HUES6 (cell line): ENCODE data around the gene CT47A7.
"Not testable (repeated sequence)": the region's sequence is repeated elsewhere in the genome, so short reads cannot be mapped to it uniquely, and the experiment has no call there.

Experiments used
- H3K27ac ChIP-seq: 2 replicates; pipeline ENCODE4 v1.7.0; 2013; ENCODE audit warnings: low read depth, mild to moderate bottlenecking, low read length, inconsistent platforms
- H3K27me3 ChIP-seq: 2 replicates; pipeline ENCODE4 v1.6.1; 2013; ENCODE audit warnings: low read length; ENCODE audit not compliant: control insufficient read depth, insufficient read depth
- H3K36me3 ChIP-seq: 2 replicates; pipeline ENCODE4 v1.6.1; 2013; ENCODE audit warnings: low read length; ENCODE audit not compliant: control insufficient read depth, insufficient read depth
- H3K4me1 ChIP-seq: 2 replicates; pipeline ENCODE4 v1.6.1; 2013; ENCODE audit warnings: low read length; ENCODE audit not compliant: control insufficient read depth, insufficient read depth
- H3K4me3 ChIP-seq: 2 replicates; pipeline ENCODE4 v1.5.1; 2013; ENCODE audit warnings: low read depth, low read length
- H3K9ac ChIP-seq: one replicate; pipeline ENCODE4 v1.6.1; 2013; ENCODE audit warnings: mild to moderate bottlenecking, low read length
- H3K9me3 ChIP-seq: 2 replicates; pipeline ENCODE4 v1.6.1; 2013; ENCODE audit warnings: low read depth, low read length; ENCODE audit not compliant: control insufficient read depth, insufficient read depth

The CT47A7 gene

DNA sequence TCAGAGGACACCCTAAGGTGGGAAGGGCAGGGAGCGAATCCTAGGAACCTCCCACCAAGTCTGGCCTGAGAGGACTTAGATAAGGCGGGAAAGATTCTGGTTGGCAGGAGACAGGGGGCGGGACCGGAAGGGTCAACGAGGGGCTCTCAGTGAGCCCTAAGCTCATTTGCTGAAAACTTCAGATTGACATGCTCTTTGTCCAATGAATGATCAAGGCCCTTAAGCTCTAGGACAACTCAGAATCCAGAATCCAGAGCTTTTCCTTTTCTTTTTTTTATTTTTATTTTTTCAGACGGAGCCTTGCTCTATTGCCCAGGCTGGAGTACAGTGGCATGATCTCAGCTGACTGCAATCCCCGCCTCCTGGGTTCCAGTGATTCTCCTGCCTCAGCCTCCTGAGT is at the start of gene CT47A7:
CT47A7 (minus strand) TSS at position 101 of the 400 bp plus-strand sequence. CDS start 255 bp downstream, outside the sequence.
- not testable (repeated sequence) for H3K27ac ChIP-seq, H3K4me1 ChIP-seq, H3K9ac ChIP-seq, H3K4me3 ChIP-seq, H3K36me3 ChIP-seq, H3K9me3 ChIP-seq, H3K27me3 ChIP-seq

DNA sequence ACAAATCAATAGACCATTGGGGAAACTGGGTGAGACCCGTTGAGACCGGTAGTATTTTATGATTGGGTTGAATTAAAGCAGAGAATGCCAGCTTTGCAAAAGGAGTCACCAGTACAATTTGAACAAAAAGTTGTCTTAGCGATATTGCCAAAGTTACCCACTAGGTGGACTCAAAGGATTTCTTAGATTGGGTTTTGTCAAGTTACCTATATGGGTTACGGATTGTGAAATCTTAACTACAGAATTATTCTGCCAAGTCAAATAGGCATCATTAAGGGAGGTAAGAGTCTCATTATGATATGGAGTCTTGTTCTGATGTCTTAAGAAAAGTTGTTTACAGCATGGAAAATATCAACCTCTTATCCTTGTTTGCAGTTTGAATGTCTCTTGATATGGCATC is 44.2 kb upstream of the CT47A7 start:
- Histone ChIP-seq H3K4me1 (no peaks in the 10 kb centered on the region; the same call in 1 of the 2 replicates), H3K4me3 (no peak overlapping the region), H3K9ac (no peak overlapping the region), H3K36me3 (no peaks in the 10 kb centered on the region), H3K9me3 (no peaks in the 10 kb centered on the region), H3K27me3 (no peaks in the 10 kb centered on the region; the same call in 1 of the 2 replicates), H3K27ac (no peak overlapping the region)

DNA sequence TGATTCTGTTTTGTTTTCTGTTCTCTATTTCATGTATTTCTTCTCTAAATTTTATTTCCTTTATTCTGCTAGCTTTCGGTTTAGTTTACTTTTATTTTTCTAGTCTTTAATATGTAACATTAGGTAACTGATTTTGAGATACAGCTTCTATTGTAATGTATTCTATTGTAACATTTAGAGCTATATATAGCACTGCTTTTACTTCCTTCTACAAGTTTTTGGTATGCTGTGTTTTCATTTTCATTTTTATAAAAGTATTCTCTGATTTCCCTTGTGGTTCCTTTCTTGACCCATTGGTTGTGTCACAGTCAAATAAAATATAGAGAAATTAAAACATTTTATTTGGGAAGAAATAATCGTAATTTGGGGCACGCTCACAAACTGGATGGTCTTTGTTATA is 43.0 kb upstream of the CT47A7 start:
- no peak overlapping the region for H3K4me3 ChIP-seq
- H3K27ac ChIP-seq = no peak overlapping the region
- no peak overlapping the region for H3K9ac ChIP-seq
- H3K4me1 ChIP-seq = no peaks in the 10 kb centered on the region; the same call in 1 of the 2 replicates
- H3K27me3 ChIP-seq = peaks cover 2% of the 10 kb centered on the region; the same call in 1 of the 2 replicates
- H3K9me3 ChIP-seq = no peaks in the 10 kb centered on the region
- no peaks in the 10 kb centered on the region for H3K36me3 ChIP-seq

DNA sequence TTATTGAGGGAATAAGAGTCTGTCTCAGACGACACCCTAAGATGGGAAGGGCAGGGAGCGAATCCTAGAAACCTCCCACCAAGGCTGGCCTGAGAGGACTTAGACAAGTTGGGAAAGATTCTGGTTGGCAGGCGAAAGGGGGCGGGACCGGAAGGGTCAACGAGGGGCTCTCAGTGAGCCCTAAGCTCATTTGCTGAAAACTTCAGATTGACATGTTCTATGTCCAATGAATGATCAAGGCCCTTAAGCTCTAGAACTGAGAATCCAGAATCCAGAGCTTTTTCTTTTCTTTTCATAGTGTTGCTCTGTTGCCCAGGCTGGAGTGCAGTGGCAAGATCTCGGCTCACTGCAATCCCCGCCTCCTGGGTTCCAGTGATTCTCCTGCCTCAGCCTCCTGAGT is 29.3 kb upstream of the CT47A7 start, which contains the start of gene CT47A1:
CT47A1 (minus strand) TSS at position 101 of the 400 bp plus-strand sequence. CDS start 231 bp downstream, outside the sequence.
- H3K27me3 ChIP-seq, H3K9ac ChIP-seq, H3K36me3 ChIP-seq, H3K27ac ChIP-seq, H3K4me3 ChIP-seq, H3K4me1 ChIP-seq, H3K9me3 ChIP-seq: not testable (repeated sequence)
